Inferior parietal cortex (tissue), 1 donor: Measurements from ENCODE around the gene PIRT.
"Not testable (repeated sequence)": the region's sequence is repeated elsewhere in the genome, so short reads cannot be mapped to it uniquely, and the experiment has no call there.

Source experiments
- DNase-seq: peaks from one replicate; pipeline ENCODE4 v3.0.0-alpha.2; 2016; ENCODE audit errors: extremely low spot score

The PIRT gene

GRCh38 chr17:10837921-10838320 is at the start of gene PIRT:
PIRT (minus strand) TSS chr17:10838087; CDS start chr17:10825645, 12,442 bp downstream.
- no peak for DNase-seq

GRCh38 chr17:10881959-10882358 is 44.1 kb upstream of the PIRT start:
- no peak for DNase-seq

- peak; percentile 64 for DNase-seq
Observed at GRCh38 chr17:10879190-10879836, 41.4 kb upstream of the PIRT start.

- DNase-seq = peak; percentile 65
Observed at GRCh38 chr17:10875984-10876555, 38.2 kb upstream of the PIRT start.

GRCh38 chr17:10875430-10875851 is 37.6 kb upstream of the PIRT start:
- no peak for DNase-seq

- DNase-seq = no peak
Observed at GRCh38 chr17:10871914-10872313, 34.0 kb upstream of the PIRT start.

GRCh38 chr17:10870336-10871050 is 32.6 kb upstream of the PIRT start:
- DNase-seq = no peak

GRCh38 chr17:10868744-10869143 is 30.9 kb upstream of the PIRT start:
- DNase-seq = not testable (repeated sequence)

- no peak for DNase-seq
Observed at GRCh38 chr17:10859051-10859450, 21.2 kb upstream of the PIRT start.

- no peak for DNase-seq
Observed at GRCh38 chr17:10857976-10858375, 20.1 kb upstream of the PIRT start.

GRCh38 chr17:10846636-10847035 is 8.7 kb upstream of the PIRT start:
- DNase-seq = not testable (repeated sequence)

GRCh38 chr17:10845388-10845751 is 7.5 kb upstream of the PIRT start:
- no peak for DNase-seq

- peak; percentile 74 for DNase-seq
Observed at GRCh38 chr17:10844621-10845387, 6.9 kb upstream of the PIRT start.

GRCh38 chr17:10843811-10844210 is 5.9 kb upstream of the PIRT start:
- DNase-seq = no peak

- DNase-seq = peak; percentile 28
Observed at GRCh38 chr17:10842658-10843057, 4.8 kb upstream of the PIRT start.

GRCh38 chr17:10838682-10839081 is 795 bp upstream of the PIRT start:
- no peak for DNase-seq

GRCh38 chr17:10836966-10837590 is 809 bp downstream of the PIRT start:
- no peak for DNase-seq

GRCh38 chr17:10836145-10836544 is 1.7 kb downstream of the PIRT start:
- DNase-seq = no peak

GRCh38 chr17:10831696-10832095 is 6.2 kb downstream of the PIRT start:
- no peak for DNase-seq

GRCh38 chr17:10827898-10828552 is 9.9 kb downstream of the PIRT start:
- no peak for DNase-seq

- DNase-seq = no peak
Observed at GRCh38 chr17:10824874-10825273, 13.0 kb downstream of the PIRT start.
